Uterus (tissue), 4 donors: ENCODE measurements around the gene BCCIP. TPM values are rescaled to one million over a fixed set of nuclear protein-coding genes. Genes with fewer than 3 reads are reported as not detected.
A peak's percentile ranks its signal among the peaks of the same experiment; 100 is the strongest.

Source experiments
- DNase-seq, 2 donors: peaks; one replicate each; pipeline ENCODE4 v3.0.0-alpha.2; 2019 to 2020
- H3K27ac ChIP-seq, 2 donors: fragments of 200-600 bp; sonication (generic); 1 replicate in 1 of 2; 2 replicates in 1 of 2; pipeline ENCODE4 v1.5.1; 2016 to 2018
- H3K27me3 ChIP-seq, 2 donors: fragments of 200-600 bp; sonication (generic); one replicate each; pipeline ENCODE4 v1.5.1; 2018 to 2019; ENCODE audit warnings: control low read depth in 1 of 2
- H3K36me3 ChIP-seq, 2 donors: fragments of 200-600 bp; sonication (generic); one replicate each; pipeline ENCODE4 v1.5.1; 2019; ENCODE audit warnings: control low read depth in 1 of 2
- H3K4me1 ChIP-seq, 2 donors: fragments of 200-600 bp; sonication (generic); one replicate each; pipeline ENCODE4 v1.5.1; 2018 to 2019; ENCODE audit warnings: control low read depth in 1 of 2
- H3K4me3 ChIP-seq, 2 donors: fragments of 200-600 bp; sonication (generic); 1 replicate in 1 of 2; 2 replicates in 1 of 2; pipeline ENCODE4 v1.5.1; 2018 to 2019; ENCODE audit warnings: mild to moderate bottlenecking in 1 of 2
- H3K9me3 ChIP-seq, 2 donors: fragments of 200-600 bp; sonication (generic); one replicate each; pipeline ENCODE4 v1.5.1; 2019; ENCODE audit warnings: control low read depth in 1 of 2
- CTCF ChIP-seq, 4 experiments: fragments of 200-600 bp in 2 of 4; fragments of 450-650 bp in 2 of 4; sonication (generic) in 2 of 4; IDR thresholded peaks; one replicate each; pipeline ENCODE4 v1.5.1; 2016 to 2019; ENCODE audit warnings: antibody characterized with exemption in 4 of 4, mild to moderate bottlenecking in 2 of 4, moderate library complexity in 1 of 4
- POLR2A ChIP-seq, 2 donors: fragments of 450-650 bp; IDR thresholded peaks; one replicate each; pipeline ENCODE4 v1.6.1; 2016; ENCODE audit warnings: antibody characterized with exemption in 2 of 2, mild to moderate bottlenecking in 1 of 2, moderate library complexity in 1 of 2
- intact Hi-C: fragments of 100-400 bp; cut with DNase I; formaldehyde crosslinking; loops from one replicate; pipeline ENCODE4 v1.15.1; 2023; ENCODE audit warnings: low total_unique reads
- total RNA-seq, 4 donors: library from RNA; depleted of rRNA in 3 of 4; stranded (reverse); fragments of >200 nt in 3 of 4; gene quantifications; one replicate each; pipeline versions ENCODE4 v1.1.0 to v1.2.4, GENCODE V29; 2014 to 2023
- donor health status: DM: yes; HTN: yes; CAD: no.

Gene BCCIP
- total RNA-seq, 4 donors from 2014 or later: 10.8 to 59.0 (median 28.8) TPM

DNA sequence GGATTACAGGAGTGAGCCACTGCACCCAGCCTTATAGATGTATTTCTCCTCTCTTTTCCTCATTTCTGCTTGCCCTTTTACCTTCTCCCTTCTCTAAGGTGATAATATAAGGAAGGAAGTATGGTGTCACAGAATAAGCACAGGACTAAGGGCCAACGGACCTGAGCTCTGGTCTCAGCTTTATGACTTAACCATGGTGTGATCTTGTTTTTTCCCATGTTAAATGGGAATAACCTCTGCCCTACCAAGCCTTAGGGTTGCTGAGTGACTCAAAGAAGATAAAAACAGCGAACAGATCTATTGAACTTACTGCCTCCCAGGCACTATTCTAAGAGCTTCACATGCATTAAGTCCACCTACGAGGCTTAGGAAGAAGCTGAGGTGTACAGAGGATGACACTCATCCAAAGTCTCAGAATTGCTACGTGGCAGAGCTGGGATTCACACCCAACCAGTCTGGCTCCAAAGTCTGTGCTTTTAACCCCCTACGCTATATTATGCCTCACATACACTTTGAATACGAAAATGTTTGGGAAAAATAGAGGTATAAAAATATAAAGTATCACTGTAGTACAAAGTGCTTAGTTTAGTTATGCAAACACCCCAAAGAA is 5.9 kb upstream of the BCCIP start:
- no peak overlapping the region for H3K27ac ChIP-seq
- intact Hi-C loops: no loop called here
- H3K4me3 ChIP-seq: no peak overlapping the region
- H3K4me1 ChIP-seq: no peaks in the 10 kb centered on the region
- H3K9me3 ChIP-seq: no peaks in the 10 kb centered on the region
- no peaks in the 10 kb centered on the region for H3K27me3 ChIP-seq
- no peak for TF ChIP-seq CTCF (IDR thresholded peaks at IDR 0.05)
- no peak for TF ChIP-seq POLR2A (IDR thresholded peaks at IDR 0.05)
- no peak for DNase-seq
- no peaks in the 10 kb centered on the region for H3K36me3 ChIP-seq

DNA sequence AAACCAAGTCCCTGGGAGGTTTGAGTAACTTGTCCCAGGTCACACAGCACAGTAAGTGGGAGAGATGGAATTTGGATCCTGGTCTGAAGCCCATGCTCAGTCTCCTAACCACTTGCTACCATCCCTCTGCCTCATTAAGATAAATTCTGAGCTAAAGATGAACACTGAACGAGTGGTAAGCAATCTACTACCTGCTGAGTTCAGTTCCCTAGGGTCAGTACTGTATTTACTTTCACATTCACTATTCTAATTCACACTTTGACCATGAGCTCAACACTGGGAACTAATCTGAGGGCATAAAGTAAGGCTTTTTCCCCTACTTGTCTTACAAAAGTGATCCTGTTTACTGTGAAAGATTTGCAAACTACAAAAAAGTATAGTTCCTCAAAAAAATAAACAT is 2.6 kb upstream of the BCCIP start:
- DNase-seq: no peak
- Histone ChIP-seq H3K9me3 (no peaks in the 10 kb centered on the region), H3K4me1 (peaks cover 0 to 14% of the 10 kb centered on the region in 2 donors), H3K36me3 (no peaks in the 10 kb centered on the region), H3K4me3 (no peak overlapping the region), H3K27me3 (no peaks in the 10 kb centered on the region), H3K27ac (no peak overlapping the region)
- no peak for TF ChIP-seq POLR2A (IDR thresholded peaks at IDR 0.05)
- no peak for TF ChIP-seq CTCF (IDR thresholded peaks at IDR 0.05)
- intact Hi-C loops: no loop called here

GRCh38 chr10:125823663-125824251 is 411 bp downstream of the BCCIP start:
- H3K27ac ChIP-seq: peak overlapping the region; percentile 80 to 88
- intact Hi-C loops: no loop called here
- peaks cover 0 to 16% of the 10 kb centered on the region in 2 donors for H3K4me1 ChIP-seq
- no peaks in the 10 kb centered on the region for H3K27me3 ChIP-seq
- no peak for DNase-seq
- H3K4me3 ChIP-seq: peak overlapping the region; percentile 77 to 84
- no peak for TF ChIP-seq POLR2A (IDR thresholded peaks at IDR 0.05)
- no peaks in the 10 kb centered on the region for H3K36me3 ChIP-seq
- H3K9me3 ChIP-seq: no peaks in the 10 kb centered on the region

DNA sequence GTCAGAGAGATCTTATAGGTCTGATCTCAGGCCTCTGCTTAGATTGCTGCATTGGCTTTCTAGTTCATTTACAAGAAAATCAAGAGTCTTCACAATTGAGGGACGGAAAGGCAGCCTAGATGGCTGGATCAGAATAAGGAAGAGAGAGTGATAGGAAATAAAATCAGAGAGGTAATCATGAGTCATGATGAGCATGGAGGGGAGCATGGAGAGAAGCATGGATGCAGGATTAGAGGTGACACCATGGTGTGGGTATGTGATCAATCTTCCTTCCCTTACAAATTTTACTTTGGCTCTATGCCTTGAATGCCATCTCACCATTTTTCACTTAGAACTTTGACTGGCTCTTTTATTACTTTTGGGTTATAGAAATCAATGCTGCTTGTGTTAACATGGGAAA is 1.4 kb downstream of the BCCIP start:
- Histone ChIP-seq H3K9me3 (no peaks in the 10 kb centered on the region), H3K4me1 (peaks cover 0 to 16% of the 10 kb centered on the region in 2 donors), H3K36me3 (no peaks in the 10 kb centered on the region), H3K27me3 (no peaks in the 10 kb centered on the region), H3K4me3 (peak overlapping the region; percentile 77 to 84), H3K27ac (no peak overlapping the region)
- TF ChIP-seq CTCF (IDR thresholded peaks at IDR 0.05): no peak
- TF ChIP-seq POLR2A (IDR thresholded peaks at IDR 0.05): no peak
- no peak for DNase-seq
- intact Hi-C loops: no loop called here

DNA sequence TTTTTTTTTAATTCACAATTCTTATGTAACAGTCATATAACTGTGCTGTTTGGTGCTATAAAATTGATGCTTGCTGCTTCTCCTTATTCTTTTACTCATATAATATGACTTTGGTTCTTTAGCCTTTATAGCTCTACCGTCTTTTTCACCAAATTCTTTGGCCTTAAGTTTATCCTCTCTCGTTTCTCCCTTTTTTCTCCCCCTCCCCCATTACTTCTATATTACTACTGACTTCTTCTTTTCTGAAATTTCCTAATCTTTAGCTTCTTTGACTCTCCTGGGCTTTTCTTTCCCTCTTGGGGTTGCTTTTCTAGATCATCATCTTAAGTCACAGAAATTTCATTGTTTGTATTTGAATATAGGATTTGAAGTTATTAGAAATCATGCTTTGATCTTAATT is 3.8 kb downstream of the BCCIP start:
- Histone ChIP-seq H3K36me3 (no peaks in the 10 kb centered on the region), H3K4me3 (no peak overlapping the region), H3K27ac (no peak overlapping the region), H3K27me3 (no peaks in the 10 kb centered on the region), H3K4me1 (peaks cover 0 to 16% of the 10 kb centered on the region in 2 donors), H3K9me3 (no peaks in the 10 kb centered on the region)
- intact Hi-C loops: no loop called here
- no peak for DNase-seq
- TF ChIP-seq CTCF (IDR thresholded peaks at IDR 0.05) (no peak), POLR2A (IDR thresholded peaks at IDR 0.05) (no peak)
